Mucosa of stomach (tissue), 1 donor: ENCODE results near the gene KPNA3.
A peak's percentile ranks its signal among the peaks of the same experiment; 100 is the strongest.
"Not testable (repeated sequence)": the region's sequence is repeated elsewhere in the genome, so short reads cannot be mapped to it uniquely, and the experiment has no call there.

Experiments used
- H3K27me3 ChIP-seq: one replicate; pipeline ENCODE4 v1.7.0; 2013; ENCODE audit warnings: mild to moderate bottlenecking, low read length; ENCODE audit not compliant: control insufficient read depth, insufficient read depth
- H3K36me3 ChIP-seq: one replicate; pipeline ENCODE4 v1.7.0; 2013; ENCODE audit warnings: low read length; ENCODE audit not compliant: control insufficient read depth, insufficient read depth
- H3K4me1 ChIP-seq: one replicate; pipeline ENCODE4 v1.7.0; 2013; ENCODE audit warnings: mild to moderate bottlenecking, low read length; ENCODE audit not compliant: control insufficient read depth, insufficient read depth
- H3K4me3 ChIP-seq: one replicate; pipeline ENCODE4 v1.7.0; 2013; ENCODE audit warnings: low read length
- H3K9ac ChIP-seq: one replicate; pipeline ENCODE4 v1.7.0; 2013; ENCODE audit warnings: mild to moderate bottlenecking, low read length, moderate library complexity
- H3K9me3 ChIP-seq: one replicate; pipeline ENCODE4 v1.7.0; 2013; ENCODE audit warnings: mild to moderate bottlenecking, low read length, moderate library complexity; ENCODE audit not compliant: control insufficient read depth
- donor health status: Pancreatic carcinoma.

The KPNA3 gene

GRCh38 chr13:49733181-49733951 is 59.1 kb downstream of the KPNA3 start:
- Histone ChIP-seq H3K4me1 (no peaks in the 10 kb centered on the region), H3K36me3 (no peaks in the 10 kb centered on the region), H3K4me3 (no peak overlapping the region), H3K9ac (no peak overlapping the region), H3K9me3 (no peaks in the 10 kb centered on the region), H3K27me3 (no peaks in the 10 kb centered on the region)

GRCh38 chr13:49731766-49732165 is 60.7 kb downstream of the KPNA3 start:
- no peaks in the 10 kb centered on the region for H3K27me3 ChIP-seq
- H3K4me1 ChIP-seq: no peaks in the 10 kb centered on the region
- no peaks in the 10 kb centered on the region for H3K9me3 ChIP-seq
- H3K4me3 ChIP-seq: no peak overlapping the region
- no peak overlapping the region for H3K9ac ChIP-seq
- no peaks in the 10 kb centered on the region for H3K36me3 ChIP-seq

- H3K36me3 ChIP-seq: no peaks in the 10 kb centered on the region
- H3K4me1 ChIP-seq: no peaks in the 10 kb centered on the region
- no peaks in the 10 kb centered on the region for H3K27me3 ChIP-seq
- H3K9me3 ChIP-seq: no peaks in the 10 kb centered on the region
- H3K4me3 ChIP-seq: no peak overlapping the region
- no peak overlapping the region for H3K9ac ChIP-seq
These were observed 75.9 kb downstream of the KPNA3 start for GRCh38 chr13:49716615-49717014.

GRCh38 chr13:49714757-49715156 is 77.7 kb downstream of the KPNA3 start:
- no peak overlapping the region for H3K4me3 ChIP-seq
- H3K36me3 ChIP-seq: no peaks in the 10 kb centered on the region
- no peaks in the 10 kb centered on the region for H3K27me3 ChIP-seq

DNA sequence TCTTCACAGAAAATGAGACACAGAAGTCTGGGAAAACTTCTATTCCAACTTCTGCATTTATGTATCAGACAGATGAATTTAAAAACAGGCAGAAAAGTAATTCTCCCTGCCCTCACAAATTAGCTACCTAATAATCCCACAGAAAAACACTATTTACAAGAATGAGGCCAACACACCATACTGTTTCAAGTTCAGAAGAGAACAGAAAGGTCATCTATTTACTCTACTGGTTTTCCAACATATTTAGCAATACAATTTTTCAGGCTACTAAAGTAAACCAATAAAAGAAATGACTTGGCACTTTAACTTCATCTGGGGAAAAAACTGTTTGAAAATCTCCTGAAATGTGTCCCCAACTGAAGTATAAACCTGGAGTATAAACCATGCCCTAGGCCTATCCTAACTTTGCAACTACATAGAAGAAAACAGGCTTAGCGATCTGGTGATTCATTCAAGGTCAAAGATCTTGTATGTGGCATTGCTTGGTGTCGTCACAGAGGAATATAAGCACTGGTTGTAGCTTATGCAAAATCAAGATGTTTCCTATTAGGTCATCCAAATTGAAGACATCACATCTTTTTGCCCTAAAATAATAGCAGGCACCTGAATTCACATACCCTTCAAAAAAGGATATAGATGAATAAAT is 81.1 kb downstream of the KPNA3 start:
- no peak overlapping the region for H3K4me3 ChIP-seq
- no peaks in the 10 kb centered on the region for H3K27me3 ChIP-seq
- no peaks in the 10 kb centered on the region for H3K4me1 ChIP-seq
- no peaks in the 10 kb centered on the region for H3K9me3 ChIP-seq
- H3K36me3 ChIP-seq: no peaks in the 10 kb centered on the region
- no peak overlapping the region for H3K9ac ChIP-seq

More at GRCh38 chr13:49714757-49715156, 77.7 kb downstream of the KPNA3 start:
- H3K9ac ChIP-seq: no peak overlapping the region
- no peaks in the 10 kb centered on the region for H3K9me3 ChIP-seq
- H3K4me1 ChIP-seq: no peaks in the 10 kb centered on the region

GRCh38 chr13:49704264-49704663 is 88.2 kb downstream of the KPNA3 start:
- H3K36me3 ChIP-seq, H3K27me3 ChIP-seq, H3K9ac ChIP-seq, H3K4me3 ChIP-seq, H3K9me3 ChIP-seq, H3K4me1 ChIP-seq: not testable (repeated sequence)

DNA sequence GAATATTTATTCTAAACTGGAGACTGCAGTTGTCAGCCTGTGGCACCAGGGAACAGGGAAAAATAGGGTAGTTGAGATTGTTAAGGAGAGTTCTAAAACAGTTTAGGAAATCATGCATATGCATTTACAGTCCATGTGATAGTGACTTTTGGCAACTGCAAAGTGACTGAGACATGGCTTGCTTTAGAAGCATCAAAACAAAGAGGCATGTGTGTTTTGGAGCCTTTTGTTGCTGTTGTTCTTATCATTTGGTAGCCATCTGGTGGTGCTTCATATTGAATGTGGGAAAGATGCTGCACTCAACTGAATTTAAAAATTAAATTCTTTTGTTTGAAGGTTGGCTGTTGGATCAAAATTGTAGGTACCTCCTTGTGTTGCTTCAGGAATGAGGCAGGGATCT is 91.0 kb downstream of the KPNA3 start:
- Histone ChIP-seq H3K4me3 (no peak overlapping the region), H3K4me1 (no peaks in the 10 kb centered on the region), H3K9me3 (no peaks in the 10 kb centered on the region), H3K9ac (no peak overlapping the region), H3K27me3 (no peaks in the 10 kb centered on the region), H3K36me3 (peaks cover 5% of the 10 kb centered on the region)

- Histone ChIP-seq H3K36me3 (peaks cover 5% of the 10 kb centered on the region), H3K27me3 (no peaks in the 10 kb centered on the region), H3K9ac (no peak overlapping the region), H3K9me3 (no peaks in the 10 kb centered on the region), H3K4me3 (no peak overlapping the region), H3K4me1 (no peaks in the 10 kb centered on the region)
These were observed 95.0 kb downstream of the KPNA3 start for GRCh38 chr13:49697468-49697867.

DNA sequence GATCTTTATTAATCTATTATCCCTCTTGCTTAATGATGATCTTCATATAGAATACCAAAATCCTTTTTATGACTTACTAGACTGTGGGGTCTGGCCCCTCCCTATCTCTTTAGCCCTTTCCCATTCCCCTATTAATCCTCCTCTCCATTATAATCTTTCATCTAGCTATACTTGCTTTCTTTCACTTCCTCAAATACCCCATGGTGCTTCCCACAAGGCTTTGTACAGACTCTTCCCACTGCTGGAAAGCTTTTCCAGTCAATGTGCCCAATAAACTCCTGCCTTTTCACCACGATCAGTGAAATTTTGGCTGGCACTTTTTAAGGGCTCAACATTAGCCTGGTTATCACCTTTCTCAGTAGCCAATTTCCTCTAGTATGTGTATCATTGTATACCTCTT is 98.0 kb downstream of the KPNA3 start:
- no peaks in the 10 kb centered on the region for H3K36me3 ChIP-seq
- no peaks in the 10 kb centered on the region for H3K27me3 ChIP-seq
- peaks cover 5% of the 10 kb centered on the region for H3K4me1 ChIP-seq
- no peaks in the 10 kb centered on the region for H3K9me3 ChIP-seq
- no peak overlapping the region for H3K9ac ChIP-seq
- no peak overlapping the region for H3K4me3 ChIP-seq

DNA sequence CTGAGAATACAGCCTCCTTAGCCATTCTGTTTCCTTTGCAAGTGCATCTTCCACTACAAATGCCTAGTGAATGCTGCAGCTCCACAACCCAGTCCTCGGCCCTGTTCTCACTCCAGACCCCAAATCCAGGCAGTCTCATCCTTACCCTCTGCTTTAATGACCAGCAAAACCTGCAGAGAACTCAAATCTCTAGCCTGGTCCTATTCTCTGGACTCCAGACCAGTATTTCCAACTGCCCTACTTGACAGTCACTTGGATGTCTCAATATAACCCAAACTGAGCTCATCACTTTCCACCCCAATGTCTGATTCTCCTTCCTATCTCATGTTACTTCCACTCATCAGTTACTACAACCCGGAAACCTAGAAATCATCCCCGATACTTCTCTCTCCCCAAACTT is 98.6 kb downstream of the KPNA3 start:
- Histone ChIP-seq H3K36me3 (no peaks in the 10 kb centered on the region), H3K4me3 (no peak overlapping the region), H3K9ac (no peak overlapping the region), H3K4me1 (peaks cover 5% of the 10 kb centered on the region), H3K27me3 (no peaks in the 10 kb centered on the region), H3K9me3 (no peaks in the 10 kb centered on the region)

DNA sequence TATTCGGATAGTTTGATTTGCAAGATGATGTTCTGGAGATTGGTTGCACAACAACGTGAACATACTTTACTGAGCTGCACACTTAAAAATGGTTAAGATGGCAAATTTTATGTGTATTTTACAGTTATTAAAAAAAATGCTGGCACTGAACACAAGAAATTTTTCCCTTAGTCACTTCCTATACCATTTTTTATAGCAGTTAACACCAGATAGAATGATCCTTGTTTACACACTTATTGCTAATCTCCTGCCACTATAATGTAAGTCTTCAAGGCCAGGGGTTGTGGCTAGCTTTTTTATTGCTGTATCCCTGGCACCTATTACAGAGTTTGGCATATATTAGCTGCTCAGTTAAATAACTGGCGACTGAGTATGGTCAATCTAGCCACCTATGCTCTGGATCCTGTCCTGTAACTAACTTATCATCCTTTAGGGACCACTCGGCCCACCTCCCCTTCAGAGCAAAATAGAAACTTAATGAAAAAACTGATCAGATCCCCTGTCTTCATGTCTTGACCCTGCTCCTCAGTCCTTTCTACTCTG is 99.2 kb downstream of the KPNA3 start:
- Histone ChIP-seq H3K36me3 (no peaks in the 10 kb centered on the region), H3K4me3 (no peak overlapping the region), H3K27me3 (no peaks in the 10 kb centered on the region), H3K9ac (no peak overlapping the region), H3K9me3 (no peaks in the 10 kb centered on the region), H3K4me1 (peaks cover 5% of the 10 kb centered on the region)

GRCh38 chr13:49690995-49691784 is 101.3 kb downstream of the KPNA3 start, which contains the start of gene EBPL:
EBPL (minus strand) TSS chr13:49691486; CDS start chr13:49691424, 62 bp downstream.
- Histone ChIP-seq H3K36me3 (no peaks in the 10 kb centered on the region), H3K4me3 (peak within 1 kb of the TSS; percentile 44)

More at GRCh38 chr13:49690995-49691784, 101.3 kb downstream of the KPNA3 start, which contains the start of gene EBPL:
- Histone ChIP-seq H3K27me3 (no peaks in the 10 kb centered on the region), H3K4me1 (peaks cover 5% of the 10 kb centered on the region), H3K9me3 (no peaks in the 10 kb centered on the region), H3K9ac (peak within 1 kb of the TSS; percentile 73)
